ENCODE measurements around the gene ARPC3. TPM values are rescaled to one million over a fixed set of nuclear protein-coding genes. Genes with fewer than 3 reads are reported as not detected.
A peak's percentile ranks its signal among the peaks of the same experiment; 100 is the strongest.

The ARPC3 gene
- total RNA-seq (2013) = 1,014 TPM
- 1,000 to 10,000 TPM in 2 of 3 donors, 100 to 1,000 TPM in 1; 133 to 1,727 (median 1,716) TPM for polyA plus RNA-seq
- polyA minus RNA-seq = 100 and 161 TPM in 2 replicates
- 108 to 385 (median 262) reads per million in 11 experiments for total RNA-seq

DNA sequence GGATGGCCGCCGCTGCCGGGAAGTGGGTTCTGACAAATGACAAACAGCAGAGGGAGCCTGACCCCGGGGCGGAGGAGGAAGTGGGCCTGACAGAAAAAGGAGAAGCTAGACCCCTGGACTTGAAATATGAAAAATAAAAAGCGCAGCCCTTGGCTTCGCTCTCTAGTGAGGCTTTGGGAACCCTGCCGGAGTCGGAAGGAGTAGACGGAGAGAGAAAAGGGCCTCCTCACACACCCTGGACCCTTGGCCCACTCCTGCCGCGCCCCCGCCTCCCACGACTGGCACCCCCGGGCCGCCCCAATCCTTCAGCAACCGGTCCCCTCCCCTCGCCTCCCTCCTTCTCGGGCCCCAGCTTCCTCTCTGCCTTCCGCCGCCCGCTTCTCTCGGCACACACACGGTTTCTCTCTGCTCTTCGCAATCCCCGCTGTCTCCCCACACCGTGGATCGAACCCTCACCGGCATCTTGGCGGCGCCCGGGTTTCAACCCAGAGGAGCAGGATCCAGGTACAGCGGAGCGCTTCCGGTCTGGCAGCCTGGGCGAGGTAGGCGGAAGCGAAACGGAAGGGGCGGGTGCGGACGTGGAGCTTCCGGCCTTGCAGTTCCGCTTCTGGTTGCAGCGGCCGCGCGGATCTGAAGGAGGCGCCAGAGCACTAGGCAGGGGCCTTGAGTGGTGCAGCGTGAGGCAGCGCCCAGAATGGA lies at the start of gene ARPC3:
Gene ARPC3, minus strand, starts transcription at position 539 of the 699 bp plus-strand sequence. Its CDS starts 77 bp downstream, at position 462.
- Histone ChIP-seq H2AFZ (ENCODE audit: insufficient read depth, low read depth, low read length, poor library complexity, severe bottlenecking) (peak within 1 kb of the TSS; percentile 62), H4K20me1 (ENCODE audit: insufficient read depth, low read length) (peaks cover 44% of the 10 kb centered on the region), H3K4me2 (replicated peaks; ENCODE audit: extremely low read depth, low read length, poor library complexity, severe bottlenecking) (peak within 1 kb of the TSS; percentile 82), H3K27me3 (ENCODE audit: control insufficient read depth in 2 of 2, insufficient read depth in 2 of 2, low read length in 2 of 2) (no peaks in the 10 kb centered on the region), H3K9me3 (replicated peaks in 1 of 2; ENCODE audit: control insufficient read depth in 1 of 2, insufficient read depth in 1 of 2, low read length in 2 of 2) (no peaks in the 10 kb centered on the region), H3K4me1 (ENCODE audit: control insufficient read depth in 1 of 2, insufficient read depth in 2 of 2, low read length in 2 of 2) (peaks cover 48 to 52% of the 10 kb centered on the region in 2 donors), H3K27ac (ENCODE audit: low read depth in 1 of 2, low read length in 2 of 2) (peak within 1 kb of the TSS; percentile 96 to 100), H3K4me3 (replicated peaks in 1 of 3; ENCODE audit: low read depth in 2 of 3, low read length in 3 of 3) (peak within 1 kb of the TSS; percentile 67 to 89 (median 89)), H3K9ac (ENCODE audit: insufficient read depth, low read length, poor library complexity, severe bottlenecking) (peak within 1 kb of the TSS; percentile 97), H3K36me3 (replicated peaks in 1 of 2; ENCODE audit: control insufficient read depth in 1 of 2, insufficient read depth in 2 of 2, low read length in 2 of 2) (peaks cover 20 to 40% of the 10 kb centered on the region in 2 donors), H3K79me2 (ENCODE audit: insufficient read depth, low read length) (peaks cover 88% of the 10 kb centered on the region)
- Mint-ChIP-seq H3K36me3 (peaks cover 30 to 41% of the 10 kb centered on the region in 2 donors), H3K27ac (peak within 1 kb of the TSS; percentile 99 to 100 (median 100)), H3K4me3 (peak within 1 kb of the TSS; percentile 99), H3K4me1 (peaks cover 45% of the 10 kb centered on the region), H3K27me3 (ENCODE audit: low read depth in 3 of 3) (no peaks in the 10 kb centered on the region), H3K9me3 (peaks cover 0 to 2% (median 0%) of the 10 kb centered on the region in 7 donors)
- intact Hi-C loops (cut with micrococcal nuclease) = loop anchor here (2.0 to 10.0 kb wide), 8 partner anchors 19 to 439 kb away; partner anchors contain the start of genes FAM216A (in 2 of the 2) and GPN3 (in 2 of the 2)
- WGBS (ENCODE audit: insufficient coverage) = under 1% methylated on average over 44 of the region's 51 CpGs
- TF ChIP-seq, protein P1, sequence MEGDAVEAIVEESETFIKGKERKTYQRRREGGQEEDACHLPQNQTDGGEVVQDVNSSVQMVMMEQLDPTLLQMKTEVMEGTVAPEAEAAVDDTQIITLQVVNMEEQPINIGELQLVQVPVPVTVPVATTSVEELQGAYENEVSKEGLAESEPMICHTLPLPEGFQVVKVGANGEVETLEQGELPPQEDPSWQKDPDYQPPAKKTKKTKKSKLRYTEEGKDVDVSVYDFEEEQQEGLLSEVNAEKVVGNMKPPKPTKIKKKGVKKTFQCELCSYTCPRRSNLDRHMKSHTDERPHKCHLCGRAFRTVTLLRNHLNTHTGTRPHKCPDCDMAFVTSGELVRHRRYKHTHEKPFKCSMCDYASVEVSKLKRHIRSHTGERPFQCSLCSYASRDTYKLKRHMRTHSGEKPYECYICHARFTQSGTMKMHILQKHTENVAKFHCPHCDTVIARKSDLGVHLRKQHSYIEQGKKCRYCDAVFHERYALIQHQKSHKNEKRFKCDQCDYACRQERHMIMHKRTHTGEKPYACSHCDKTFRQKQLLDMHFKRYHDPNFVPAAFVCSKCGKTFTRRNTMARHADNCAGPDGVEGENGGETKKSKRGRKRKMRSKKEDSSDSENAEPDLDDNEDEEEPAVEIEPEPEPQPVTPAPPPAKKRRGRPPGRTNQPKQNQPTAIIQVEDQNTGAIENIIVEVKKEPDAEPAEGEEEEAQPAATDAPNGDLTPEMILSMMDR (IDR thresholded peaks at IDR 0.05) = peak; percentile 89
- peak; percentile 95 to 97 (median 97) for DNase-seq

DNA sequence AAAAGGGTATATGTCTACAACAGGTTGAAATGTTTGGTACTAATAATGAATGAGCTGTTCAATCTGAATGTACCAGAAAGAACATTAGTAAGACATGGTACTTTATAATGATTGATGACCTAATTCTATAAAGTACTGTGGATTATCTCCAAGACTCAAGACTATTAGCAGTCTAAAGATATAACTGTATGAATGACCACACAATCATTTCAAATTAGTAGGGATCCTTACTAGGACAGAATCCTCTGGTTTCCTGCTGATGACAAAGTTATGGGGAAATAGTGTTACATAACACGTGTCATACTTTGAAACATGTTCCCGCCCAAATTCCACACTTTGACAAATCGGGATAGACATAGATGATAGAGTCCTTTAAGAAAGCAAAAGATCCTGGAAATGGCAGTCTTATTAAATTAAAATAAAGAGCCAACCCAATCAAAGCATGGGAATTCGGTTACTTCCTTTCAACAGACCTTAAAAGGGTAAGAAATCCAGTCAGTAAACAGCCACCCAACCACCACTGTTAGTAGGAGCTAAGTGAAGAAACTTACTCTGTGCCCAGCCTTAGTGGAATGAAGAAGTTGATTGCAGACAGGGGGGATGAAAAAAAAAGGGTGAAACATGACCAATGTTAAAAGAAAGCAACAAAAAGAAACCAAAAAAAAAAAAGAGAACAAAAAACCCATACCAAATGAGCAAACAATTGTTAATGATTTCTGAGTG lies 49.0 kb upstream of the ARPC3 start:
- peak overlapping the region; percentile 18 to 71 for H3K4me3 Mint-ChIP-seq
- Histone ChIP-seq H3K4me1 (ENCODE audit: control insufficient read depth in 1 of 2, insufficient read depth in 2 of 2, low read length in 2 of 2) (peaks cover 29 to 49% of the 10 kb centered on the region in 2 donors), H3K27ac (ENCODE audit: low read depth in 1 of 2, low read length in 2 of 2) (peak overlapping the region in 1 of 2 donors; percentile 60), H2AFZ (ENCODE audit: insufficient read depth, low read depth, low read length, poor library complexity, severe bottlenecking) (no peak overlapping the region), H3K79me2 (ENCODE audit: insufficient read depth, low read length) (peaks cover 79% of the 10 kb centered on the region), H3K9me3 (replicated peaks in 1 of 2; ENCODE audit: control insufficient read depth in 1 of 2, insufficient read depth in 1 of 2, low read length in 2 of 2) (no peaks in the 10 kb centered on the region), H3K27me3 (ENCODE audit: control insufficient read depth in 2 of 2, insufficient read depth in 2 of 2, low read length in 2 of 2) (no peaks in the 10 kb centered on the region), H3K4me2 (replicated peaks; ENCODE audit: extremely low read depth, low read length, poor library complexity, severe bottlenecking) (peak overlapping the region; percentile 80), H3K9ac (ENCODE audit: insufficient read depth, low read length, poor library complexity, severe bottlenecking) (no peak overlapping the region), H3K4me3 (replicated peaks in 1 of 3; ENCODE audit: low read depth in 2 of 3, low read length in 3 of 3) (peak overlapping the region in 1 of 3 experiments; percentile 52), H3K36me3 (replicated peaks in 1 of 2; ENCODE audit: control insufficient read depth in 1 of 2, insufficient read depth in 2 of 2, low read length in 2 of 2) (peaks cover 24 to 28% of the 10 kb centered on the region in 2 donors), H4K20me1 (ENCODE audit: insufficient read depth, low read length) (peaks cover 59% of the 10 kb centered on the region)
- H3K4me1 Mint-ChIP-seq = peaks cover 38% of the 10 kb centered on the region
- H3K9me3 Mint-ChIP-seq = no peaks in the 10 kb centered on the region
- WGBS (ENCODE audit: insufficient coverage) = no CpG with 5 or more reads among the region's 4 CpGs
- peak; percentile 29 to 58 (median 54) for DNase-seq
- H3K27me3 Mint-ChIP-seq (ENCODE audit: low read depth in 3 of 3) = no peaks in the 10 kb centered on the region
- intact Hi-C loops (cut with micrococcal nuclease) = no loop called here
- peak overlapping the region; percentile 70 to 92 (median 89) for H3K27ac Mint-ChIP-seq
- TF ChIP-seq, protein P1 (IDR thresholded peaks at IDR 0.05) = no peak
- H3K36me3 Mint-ChIP-seq = peaks cover 16 to 26% of the 10 kb centered on the region in 2 donors
